Measurements from ENCODE around the gene SP140.

GRCh38 chr2:230216489-230216888, 9.0 kb upstream of the SP140 start:
- no peak for TF ChIP-seq EZH2phosphoT487 (IDR thresholded peaks at IDR 0.05; ENCODE audit: borderline replicate concordance)
- no peak for TF ChIP-seq POLR2AphosphoS5 (IDR thresholded peaks at IDR 0.05; ENCODE audit: low read depth, low read length)
- TF ChIP-seq, protein P1, sequence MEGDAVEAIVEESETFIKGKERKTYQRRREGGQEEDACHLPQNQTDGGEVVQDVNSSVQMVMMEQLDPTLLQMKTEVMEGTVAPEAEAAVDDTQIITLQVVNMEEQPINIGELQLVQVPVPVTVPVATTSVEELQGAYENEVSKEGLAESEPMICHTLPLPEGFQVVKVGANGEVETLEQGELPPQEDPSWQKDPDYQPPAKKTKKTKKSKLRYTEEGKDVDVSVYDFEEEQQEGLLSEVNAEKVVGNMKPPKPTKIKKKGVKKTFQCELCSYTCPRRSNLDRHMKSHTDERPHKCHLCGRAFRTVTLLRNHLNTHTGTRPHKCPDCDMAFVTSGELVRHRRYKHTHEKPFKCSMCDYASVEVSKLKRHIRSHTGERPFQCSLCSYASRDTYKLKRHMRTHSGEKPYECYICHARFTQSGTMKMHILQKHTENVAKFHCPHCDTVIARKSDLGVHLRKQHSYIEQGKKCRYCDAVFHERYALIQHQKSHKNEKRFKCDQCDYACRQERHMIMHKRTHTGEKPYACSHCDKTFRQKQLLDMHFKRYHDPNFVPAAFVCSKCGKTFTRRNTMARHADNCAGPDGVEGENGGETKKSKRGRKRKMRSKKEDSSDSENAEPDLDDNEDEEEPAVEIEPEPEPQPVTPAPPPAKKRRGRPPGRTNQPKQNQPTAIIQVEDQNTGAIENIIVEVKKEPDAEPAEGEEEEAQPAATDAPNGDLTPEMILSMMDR (IDR thresholded peaks at IDR 0.05 in 2 of 3, conservative IDR thresholded peaks at IDR 0.05 in 1 of 3; ENCODE audit: borderline replicate concordance in 1 of 3, insufficient read depth in 1 of 3, low read depth in 2 of 3, low read length in 2 of 3) = no peak
- no peak for TF ChIP-seq POLR2A (IDR thresholded peaks at IDR 0.05; ENCODE audit: borderline replicate concordance, extremely low read depth, insufficient read depth, insufficient read length)
- TF ChIP-seq, protein P2, sequence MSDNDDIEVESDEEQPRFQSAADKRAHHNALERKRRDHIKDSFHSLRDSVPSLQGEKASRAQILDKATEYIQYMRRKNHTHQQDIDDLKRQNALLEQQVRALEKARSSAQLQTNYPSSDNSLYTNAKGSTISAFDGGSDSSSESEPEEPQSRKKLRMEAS (IDR thresholded peaks at IDR 0.05) = no peak
- no peak for TF ChIP-seq SP1 (IDR thresholded peaks at IDR 0.05; ENCODE audit: low read depth)
- TF ChIP-seq EZH2 (IDR thresholded peaks at IDR 0.05) = no peak
